Loucy (cell line): ENCODE results near the gene NODAL.

Experiments
- H2AFZ ChIP-seq: fragments of 200-600 bp; sonication (generic); 2 replicates; pipeline ENCODE4 v1.6.0; 2016; ENCODE audit warnings: antibody characterized with exemption, mild to moderate bottlenecking, low read length, moderate library complexity
- H3F3A ChIP-seq: fragments of 200-600 bp; 2 replicates; pipeline ENCODE4 v1.6.0; 2016; ENCODE audit warnings: antibody characterized with exemption, low read depth, mild to moderate bottlenecking
- H3K27me3 ChIP-seq: fragments of 200-600 bp; sonication (generic); 2 replicates; pipeline ENCODE4 v1.6.1; 2014; ENCODE audit warnings: low read length, mild to moderate bottlenecking; ENCODE audit not compliant: insufficient read depth, poor library complexity, severe bottlenecking
- H3K36me3 ChIP-seq: fragments of 200-600 bp; sonication (generic); 2 replicates; pipeline ENCODE4 v1.6.1; 2016; ENCODE audit warnings: low read length; ENCODE audit not compliant: insufficient read depth
- H3K4me1 ChIP-seq: fragments of 200-600 bp; sonication (generic); 2 replicates; pipeline ENCODE4 v1.5.1; 2014; ENCODE audit warnings: low read length, mild to moderate bottlenecking; ENCODE audit not compliant: insufficient read depth, poor library complexity, severe bottlenecking
- H3K4me2 ChIP-seq: fragments of 200-600 bp; sonication (generic); 2 replicates; pipeline ENCODE4 v1.6.0; 2014; ENCODE audit warnings: antibody characterized with exemption, low read length, low read depth, mild to moderate bottlenecking; ENCODE audit not compliant: poor library complexity, severe bottlenecking
- H3K4me3 ChIP-seq: fragments of 200-600 bp; sonication (generic); 2 replicates; pipeline ENCODE4 v1.5.1; 2014; ENCODE audit warnings: low read length, mild to moderate bottlenecking, mixed read lengths; ENCODE audit not compliant: poor library complexity, severe bottlenecking
- H3K79me2 ChIP-seq: fragments of 200-600 bp; sonication (generic); 2 replicates; pipeline ENCODE4 v1.6.1; 2014; ENCODE audit warnings: low read length; ENCODE audit not compliant: insufficient read depth
- H3K9ac ChIP-seq: fragments of 200-600 bp; sonication (generic); 2 replicates; pipeline ENCODE4 v1.6.0; 2014; ENCODE audit warnings: mild to moderate bottlenecking, low read depth, low read length, moderate library complexity; ENCODE audit not compliant: poor library complexity, severe bottlenecking
- H3K9me2 ChIP-seq: fragments of 200-600 bp; sonication (generic); replicated peaks from 2 replicates; pipeline ENCODE4 v1.6.1; 2016; ENCODE audit warnings: low read depth, low read length, mixed read lengths
- H3K9me3 ChIP-seq: fragments of 200-600 bp; sonication (generic); 2 replicates; pipeline ENCODE4 v1.6.1; 2014; ENCODE audit warnings: mild to moderate bottlenecking, antibody characterized with exemption, low read length, low read depth; ENCODE audit not compliant: insufficient read depth
- H4K20me1 ChIP-seq: fragments of 200-600 bp; sonication (generic); 2 replicates; pipeline ENCODE4 v1.6.0; 2014; ENCODE audit warnings: antibody characterized with exemption, low read length, mild to moderate bottlenecking; ENCODE audit not compliant: insufficient read depth, poor library complexity, severe bottlenecking
- EZH2phosphoT487 ChIP-seq: fragments of 200-600 bp; IDR thresholded peaks from 2 replicates; pipeline ENCODE4 v1.6.1; 2018; ENCODE audit warnings: antibody characterized with exemption, mild to moderate bottlenecking, moderate library complexity, borderline replicate concordance
- TF ChIP-seq, protein P1 (sequence below): fragments of 200-600 bp; sonication (generic); conservative IDR thresholded peaks from 2 replicates; pipeline ENCODE4 v1.5.1; 2014; ENCODE audit warnings: mild to moderate bottlenecking, antibody characterized with exemption, low read length

Gene NODAL

DNA sequence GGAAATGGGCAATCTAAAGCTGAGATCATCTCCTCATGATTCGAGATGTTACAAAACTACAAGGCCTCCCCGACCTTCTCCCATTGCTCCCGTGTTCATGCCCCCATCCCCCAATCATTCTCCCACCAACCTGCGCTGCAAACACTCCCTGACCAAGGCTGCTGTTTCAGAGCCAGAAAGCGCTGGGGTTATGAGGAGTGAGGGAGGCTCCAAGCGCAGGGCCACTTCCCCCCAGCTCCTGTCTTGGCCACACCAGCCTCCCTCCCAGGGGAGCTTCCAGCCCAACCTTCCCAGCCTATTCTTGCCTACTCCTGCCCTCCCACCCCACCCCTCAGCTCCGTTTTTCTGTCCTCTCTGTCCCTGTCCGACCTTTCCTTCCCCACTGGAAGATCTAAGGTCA lies 14.7 kb upstream of the NODAL start:
- Histone ChIP-seq H3K4me3 (no peak overlapping the region), H2AFZ (no peak overlapping the region), H3K4me2 (no peak overlapping the region), H3K27me3 (no peaks in the 10 kb centered on the region), H3K9ac (no peak overlapping the region), H3K36me3 (no peaks in the 10 kb centered on the region), H3K9me3 (no peaks in the 10 kb centered on the region), H3K4me1 (no peaks in the 10 kb centered on the region), H3K9me2 (no peaks in the 10 kb centered on the region), H4K20me1 (no peaks in the 10 kb centered on the region), H3K79me2 (no peaks in the 10 kb centered on the region), H3F3A (no peaks in the 10 kb centered on the region)
- no peak for TF ChIP-seq EZH2phosphoT487
- TF ChIP-seq, protein P1, sequence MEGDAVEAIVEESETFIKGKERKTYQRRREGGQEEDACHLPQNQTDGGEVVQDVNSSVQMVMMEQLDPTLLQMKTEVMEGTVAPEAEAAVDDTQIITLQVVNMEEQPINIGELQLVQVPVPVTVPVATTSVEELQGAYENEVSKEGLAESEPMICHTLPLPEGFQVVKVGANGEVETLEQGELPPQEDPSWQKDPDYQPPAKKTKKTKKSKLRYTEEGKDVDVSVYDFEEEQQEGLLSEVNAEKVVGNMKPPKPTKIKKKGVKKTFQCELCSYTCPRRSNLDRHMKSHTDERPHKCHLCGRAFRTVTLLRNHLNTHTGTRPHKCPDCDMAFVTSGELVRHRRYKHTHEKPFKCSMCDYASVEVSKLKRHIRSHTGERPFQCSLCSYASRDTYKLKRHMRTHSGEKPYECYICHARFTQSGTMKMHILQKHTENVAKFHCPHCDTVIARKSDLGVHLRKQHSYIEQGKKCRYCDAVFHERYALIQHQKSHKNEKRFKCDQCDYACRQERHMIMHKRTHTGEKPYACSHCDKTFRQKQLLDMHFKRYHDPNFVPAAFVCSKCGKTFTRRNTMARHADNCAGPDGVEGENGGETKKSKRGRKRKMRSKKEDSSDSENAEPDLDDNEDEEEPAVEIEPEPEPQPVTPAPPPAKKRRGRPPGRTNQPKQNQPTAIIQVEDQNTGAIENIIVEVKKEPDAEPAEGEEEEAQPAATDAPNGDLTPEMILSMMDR: no peak

DNA sequence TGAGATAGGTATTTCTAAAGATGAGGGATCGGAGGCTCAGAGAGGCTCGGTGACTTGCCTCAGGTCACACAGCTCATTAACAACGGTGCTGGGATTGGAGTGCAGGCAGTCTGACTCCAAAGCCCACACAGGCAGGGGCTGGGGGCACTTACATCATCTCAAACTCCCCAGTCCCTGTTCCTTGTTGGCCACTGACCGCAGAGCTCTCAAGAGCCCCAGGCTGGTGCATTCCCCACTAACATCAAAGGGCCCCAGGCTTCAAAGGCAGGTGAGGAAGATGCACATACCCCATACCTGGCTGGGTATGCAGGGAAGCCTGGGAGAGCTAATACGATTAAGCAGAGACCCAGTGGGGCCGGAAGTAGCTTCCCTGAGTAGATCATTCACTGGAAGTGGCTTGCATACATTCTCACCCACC lies 13.7 kb upstream of the NODAL start:
- Histone ChIP-seq H3K4me2 (no peak overlapping the region), H3K9ac (no peak overlapping the region), H2AFZ (no peak overlapping the region)

DNA sequence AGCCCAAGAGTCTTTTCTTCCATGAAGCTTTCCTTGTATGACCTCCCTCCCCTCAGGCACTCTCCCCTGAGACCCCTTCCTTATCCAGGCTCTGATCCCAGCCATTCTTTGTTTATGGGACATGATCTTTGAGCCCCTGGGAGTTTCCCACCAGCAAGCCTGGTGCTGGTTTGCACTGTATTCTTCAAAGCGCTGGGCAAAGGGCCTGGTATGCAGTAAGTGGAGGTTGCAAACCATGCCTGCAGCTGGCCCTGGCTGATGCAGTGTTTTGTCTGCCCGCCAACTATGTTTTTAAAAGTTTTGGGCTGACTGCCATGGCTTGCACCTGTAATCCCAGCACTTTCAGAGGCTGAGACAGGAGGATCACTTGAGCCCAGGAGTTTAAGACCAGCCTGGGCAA lies 6.8 kb upstream of the NODAL start:
- H3K9ac ChIP-seq: no peak overlapping the region

More for the DNA sequence above, 13.7 kb upstream of the NODAL start:
- H3F3A ChIP-seq: no peaks in the 10 kb centered on the region
- H3K27me3 ChIP-seq: no peaks in the 10 kb centered on the region
- H3K4me1 ChIP-seq: no peaks in the 10 kb centered on the region
- H3K36me3 ChIP-seq: no peaks in the 10 kb centered on the region
- H4K20me1 ChIP-seq: no peaks in the 10 kb centered on the region
- H3K79me2 ChIP-seq: no peaks in the 10 kb centered on the region
- no peaks in the 10 kb centered on the region for H3K9me3 ChIP-seq
- TF ChIP-seq EZH2phosphoT487: no peak
- TF ChIP-seq, protein P1: no peak
- no peaks in the 10 kb centered on the region for H3K9me2 ChIP-seq
- H3K4me3 ChIP-seq: no peak overlapping the region

More for the DNA sequence above, 6.8 kb upstream of the NODAL start:
- H3K9me2 ChIP-seq: no peaks in the 10 kb centered on the region
- H3K4me3 ChIP-seq: no peak overlapping the region
- TF ChIP-seq, protein P1: no peak
- TF ChIP-seq EZH2phosphoT487: no peak
- H3K4me1 ChIP-seq: no peaks in the 10 kb centered on the region
- no peak overlapping the region for H3K4me2 ChIP-seq
- H3K27me3 ChIP-seq: no peaks in the 10 kb centered on the region
- no peak overlapping the region for H2AFZ ChIP-seq
- H3K36me3 ChIP-seq: no peaks in the 10 kb centered on the region
- H3F3A ChIP-seq: no peaks in the 10 kb centered on the region
- H4K20me1 ChIP-seq: no peaks in the 10 kb centered on the region
- no peaks in the 10 kb centered on the region for H3K79me2 ChIP-seq
- no peaks in the 10 kb centered on the region for H3K9me3 ChIP-seq
